Endothelial cell of umbilical vein (primary cell): ENCODE data around the gene RAPGEF4. TPM values are rescaled to one million over a fixed set of nuclear protein-coding genes. Genes with fewer than 3 reads are reported as not detected.

Experiments
- BruUV-seq: library from RNA; stranded (reverse); fragments of 400-500 nt; replicated peaks from 2 replicates; lab custom pipeline; 2021; lab: Mats Ljungman, UMichigan
- CTCF ChIA-PET: fragments of 300-600, 350-600 bp; sonication (Branson Sonifier 250); formaldehyde crosslinking; loops from one replicate; lab custom pipeline; 2021; ENCODE audit warnings: antibody characterized with exemption, inconsistent platforms; lab: Charles Lee
- POLR2A ChIA-PET: fragments of 300-600, 350-600 bp; sonication (Branson Sonifier 250); formaldehyde crosslinking; loops from one replicate; lab custom pipeline; 2021; ENCODE audit warnings: antibody characterized with exemption, inconsistent platforms; lab: Charles Lee
- DNase-seq: peaks from one replicate; pipeline ENCODE4 v3.0.0-alpha.2; 2011; ENCODE audit warnings: low read depth, low spot score
- FAIRE-seq: peaks from 2 replicates; lab custom pipeline; 2011; peaks lifted over from hg19 to GRCh38; lab: Jason Lieb, UNC
- H2AFZ ChIP-seq: 2 replicates; pipeline ENCODE4 v1.6.0; 2012; ENCODE audit warnings: low read depth, low read length, control low read depth, inconsistent platforms
- H3K27ac ChIP-seq: 2 replicates; pipeline ENCODE4 v1.5.1; 2011; ENCODE audit warnings: low read depth, mild to moderate bottlenecking, control low read depth, low read length, moderate library complexity; ENCODE audit not compliant: insufficient read depth
- H3K27me3 ChIP-seq, 2 experiments: 2 replicates each; pipeline versions ENCODE4 v1.6.0 to v1.6.1; 2011; ENCODE audit warnings: low read length in 2 of 2, mixed read lengths in 1 of 2; ENCODE audit not compliant: control insufficient read depth in 2 of 2, insufficient read depth in 2 of 2
- H3K36me3 ChIP-seq, 2 experiments: 2 replicates in 1 of 2; 3 replicates in 1 of 2; pipeline ENCODE4 v1.5.1; 2011; ENCODE audit warnings: low read length in 2 of 2, mild to moderate bottlenecking in 1 of 2, moderate library complexity in 1 of 2; ENCODE audit not compliant: control insufficient read depth in 2 of 2, insufficient read depth in 2 of 2; ENCODE audit errors: extremely low read depth in 1 of 2
- H3K4me1 ChIP-seq: 3 replicates; pipeline ENCODE4 v1.5.1; 2011; ENCODE audit warnings: mild to moderate bottlenecking, low read length; ENCODE audit not compliant: control insufficient read depth, insufficient read depth; ENCODE audit errors: extremely low read depth
- H3K4me2 ChIP-seq: 2 replicates; pipeline ENCODE4 v1.6.1; 2011; ENCODE audit warnings: low read length, control low read depth, mixed read lengths; ENCODE audit not compliant: insufficient read depth
- H3K4me3 ChIP-seq, 3 experiments: fragments of 200-600 bp in 1 of 3; sonication (generic), shearing (Covaris generic) in 1 of 3; replicated peaks in 1 of 3; 2 replicates each; pipeline ENCODE4 v1.5.1; 2011 to 2016; ENCODE audit warnings: control low read depth in 3 of 3, low read length in 3 of 3, mild to moderate bottlenecking in 2 of 3, inconsistent platforms in 1 of 3, low read depth in 1 of 3, moderate library complexity in 1 of 3; ENCODE audit not compliant: insufficient read depth in 1 of 3
- H3K79me2 ChIP-seq: 2 replicates; pipeline ENCODE4 v1.6.0; 2012; ENCODE audit warnings: low read length, inconsistent platforms; ENCODE audit not compliant: control insufficient read depth, insufficient read depth
- H3K9ac ChIP-seq: replicated peaks from 2 replicates; pipeline ENCODE3; 2011; ENCODE audit warnings: low read length, control low read depth; ENCODE audit not compliant: insufficient read depth; ENCODE audit errors: extremely low read depth
- H3K9me1 ChIP-seq: replicated peaks from 3 replicates; pipeline ENCODE4 v1.6.0; 2011; ENCODE audit warnings: mild to moderate bottlenecking, low read length; ENCODE audit not compliant: control insufficient read depth, insufficient read depth; ENCODE audit errors: extremely low read depth
- H3K9me3 ChIP-seq: replicated peaks from 2 replicates; pipeline ENCODE4 v1.5.1; 2012; ENCODE audit warnings: low read length, inconsistent platforms; ENCODE audit not compliant: control insufficient read depth, insufficient read depth
- H4K20me1 ChIP-seq: replicated peaks from 2 replicates; pipeline ENCODE3; 2011; ENCODE audit warnings: mild to moderate bottlenecking, low read length; ENCODE audit not compliant: control insufficient read depth, insufficient read depth; ENCODE audit errors: extremely low read depth
- EZH2 ChIP-seq: IDR thresholded peaks from 2 replicates; pipeline ENCODE4 v1.6.1; 2012; ENCODE audit warnings: borderline replicate concordance, low read depth, mild to moderate bottlenecking, moderate library complexity, low read length, inconsistent platforms; ENCODE audit not compliant: severe bottlenecking
- FOS ChIP-seq: IDR thresholded peaks from 2 replicates; pipeline ENCODE4 v1.6.1; 2011; ENCODE audit warnings: mild to moderate bottlenecking, low read length, moderate library complexity, borderline replicate concordance; ENCODE audit not compliant: insufficient read depth
- GATA2 ChIP-seq: IDR thresholded peaks from 2 replicates; pipeline ENCODE4 v1.7.0; 2011; ENCODE audit warnings: low read depth, mild to moderate bottlenecking, moderate library complexity, mixed read lengths, low read length; ENCODE audit not compliant: insufficient read length, insufficient read depth
- JUN ChIP-seq: IDR thresholded peaks from 2 replicates; pipeline ENCODE4 v1.6.1; 2011; ENCODE audit warnings: borderline replicate concordance, low read depth; ENCODE audit not compliant: insufficient read length, insufficient read depth
- MYC ChIP-seq: IDR thresholded peaks from one replicate; pipeline ENCODE4 v1.6.1; 2011; ENCODE audit warnings: mild to moderate bottlenecking, low read depth, low read length
- POLR2A ChIP-seq: IDR thresholded peaks from 2 replicates; pipeline ENCODE4 v1.6.1; 2012; ENCODE audit warnings: low read depth, mild to moderate bottlenecking, control low read depth, low read length
- POLR2AphosphoS5 ChIP-seq: IDR thresholded peaks from 2 replicates; pipeline ENCODE4 v1.6.1; 2012; ENCODE audit warnings: low read depth, mild to moderate bottlenecking, control low read depth, low read length, moderate library complexity; ENCODE audit not compliant: insufficient read depth
- dilution Hi-C: fragments of 300-500 bp; cut with MboI; formaldehyde crosslinking; loops from one replicate; pipeline ENCODE4 v1.15.0; 2019; ENCODE audit warnings: low sequenced_read_pairs; ENCODE audit not compliant: extremely low pct_ligation_motif_present
- intact Hi-C: fragments of 100-400 bp; cut with micrococcal nuclease; formaldehyde crosslinking; loops from one replicate; pipeline ENCODE4 v1.10.0; 2022
- polyA plus RNA-seq, 4 experiments: library from polyadenylated mRNA; depleted of rRNA in 3 of 4; stranded (reverse) in 3 of 4; unstranded in 1 of 4; fragments of >200 nt; gene quantifications; 2 replicates each; pipeline versions ENCODE4 v1.2.1 to v1.2.3, GENCODE V29; 2011 to 2012; ENCODE audit warnings: missing spikeins in 1 of 4
- total RNA-seq: library from RNA; stranded (reverse); gene quantifications from 2 replicates; pipeline ENCODE4 v1.2.3, GENCODE V29; 2021
- TF ChIP-seq, protein P1 (sequence below): IDR thresholded peaks from 2 replicates; pipeline ENCODE4 v1.6.1; 2011; ENCODE audit not compliant: insufficient read depth, insufficient read length
- TF ChIP-seq, protein P2 (sequence below), 2 donors: IDR thresholded peaks; 1 replicate in 1 of 2; 2 replicates in 1 of 2; pipeline ENCODE4 v1.5.1; 2011; ENCODE audit warnings: low read length in 2 of 2, mild to moderate bottlenecking in 2 of 2, moderate library complexity in 2 of 2, control low read depth in 1 of 2, inconsistent platforms in 1 of 2, low read depth in 1 of 2; ENCODE audit not compliant: insufficient read depth in 1 of 2; ENCODE audit errors: extremely low read depth in 1 of 2

RAPGEF4 gene
- total and polyA plus RNA-seq, 2 donors (not counting 3 experiments of a cell fraction or from before 2014, with no cell fraction given) = 7.2 to 9.2 TPM

DNA sequence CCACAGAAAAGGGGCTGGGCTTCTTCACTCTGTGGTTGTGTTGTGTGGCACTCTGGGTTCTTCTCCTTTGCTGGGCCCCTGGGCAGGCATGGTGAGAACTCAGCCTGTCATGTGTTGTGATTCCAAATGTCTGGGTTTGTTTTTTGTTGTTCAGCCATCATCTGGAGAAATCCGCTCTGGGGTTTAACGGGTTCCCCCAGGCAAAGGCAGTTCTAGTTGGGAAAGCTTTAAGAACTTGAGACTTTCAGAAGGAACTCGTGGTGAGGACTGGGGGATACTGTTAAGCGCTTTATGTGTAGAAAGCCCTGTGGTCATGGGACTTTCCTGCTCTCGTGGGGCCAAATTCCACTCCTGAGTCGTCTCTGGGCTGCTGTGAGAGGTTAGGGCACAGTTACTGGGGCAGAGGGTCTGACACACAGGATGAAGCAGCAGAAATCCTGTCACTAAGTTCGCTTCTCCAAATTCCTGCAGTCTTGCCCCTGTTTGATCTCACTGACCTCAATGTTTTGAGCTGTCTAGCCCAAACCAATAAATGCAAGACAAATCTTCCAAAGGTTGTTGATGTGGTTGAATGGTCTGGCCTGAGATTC is 87.7 kb downstream of the RAPGEF4 start:
- Histone ChIP-seq H3K4me2 (no peak overlapping the region), H3K4me3 (no peak overlapping the region), H2AFZ (no peak overlapping the region), H3K27me3 (no peaks in the 10 kb centered on the region), H3K9ac (no peak overlapping the region), H3K27ac (no peak overlapping the region), H3K9me3 (no peaks in the 10 kb centered on the region), H3K36me3 (no peaks in the 10 kb centered on the region), H3K4me1 (peaks cover 18% of the 10 kb centered on the region), H4K20me1 (no peaks in the 10 kb centered on the region), H3K79me2 (no peaks in the 10 kb centered on the region), H3K9me1 (no peaks in the 10 kb centered on the region)
- DNase-seq (peak; percentile 21), FAIRE-seq (no peak)
- no TSS peak for BruUV-seq
- ChIA-PET CTCF (interaction anchor here (0.8 to 2.1 kb wide), 5 partner anchors 11 to 108 kb away, joined by 3 to 6 read pairs (median 4); no protein-coding TSS in a partner anchor), POLR2A (no interaction called here)
- dilution Hi-C loops (no loop called here), intact Hi-C loops (no loop called here)
- TF ChIP-seq POLR2AphosphoS5 = no peak
- no peak for TF ChIP-seq GATA2
- no peak for TF ChIP-seq EZH2
- TF ChIP-seq POLR2A = no peak
- TF ChIP-seq, protein P1, sequence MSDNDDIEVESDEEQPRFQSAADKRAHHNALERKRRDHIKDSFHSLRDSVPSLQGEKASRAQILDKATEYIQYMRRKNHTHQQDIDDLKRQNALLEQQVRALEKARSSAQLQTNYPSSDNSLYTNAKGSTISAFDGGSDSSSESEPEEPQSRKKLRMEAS = no peak
- no peak for TF ChIP-seq FOS
- TF ChIP-seq MYC = no peak
- no peak for TF ChIP-seq JUN
- TF ChIP-seq, protein P2, sequence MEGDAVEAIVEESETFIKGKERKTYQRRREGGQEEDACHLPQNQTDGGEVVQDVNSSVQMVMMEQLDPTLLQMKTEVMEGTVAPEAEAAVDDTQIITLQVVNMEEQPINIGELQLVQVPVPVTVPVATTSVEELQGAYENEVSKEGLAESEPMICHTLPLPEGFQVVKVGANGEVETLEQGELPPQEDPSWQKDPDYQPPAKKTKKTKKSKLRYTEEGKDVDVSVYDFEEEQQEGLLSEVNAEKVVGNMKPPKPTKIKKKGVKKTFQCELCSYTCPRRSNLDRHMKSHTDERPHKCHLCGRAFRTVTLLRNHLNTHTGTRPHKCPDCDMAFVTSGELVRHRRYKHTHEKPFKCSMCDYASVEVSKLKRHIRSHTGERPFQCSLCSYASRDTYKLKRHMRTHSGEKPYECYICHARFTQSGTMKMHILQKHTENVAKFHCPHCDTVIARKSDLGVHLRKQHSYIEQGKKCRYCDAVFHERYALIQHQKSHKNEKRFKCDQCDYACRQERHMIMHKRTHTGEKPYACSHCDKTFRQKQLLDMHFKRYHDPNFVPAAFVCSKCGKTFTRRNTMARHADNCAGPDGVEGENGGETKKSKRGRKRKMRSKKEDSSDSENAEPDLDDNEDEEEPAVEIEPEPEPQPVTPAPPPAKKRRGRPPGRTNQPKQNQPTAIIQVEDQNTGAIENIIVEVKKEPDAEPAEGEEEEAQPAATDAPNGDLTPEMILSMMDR (IDR thresholded peaks at IDR 0.05; ENCODE audit: extremely low read depth in 1 of 2, insufficient read depth in 1 of 2, low read depth in 1 of 2, low read length in 2 of 2) = no peak
